Keratinocyte (primary cell): ENCODE data around the gene BAZ1B. TPM values are rescaled to one million over a fixed set of nuclear protein-coding genes. Genes with fewer than 3 reads are reported as not detected.

ENCODE experiments used
- DNase-seq: peaks from one replicate; pipeline ENCODE4 v3.0.0-alpha.2; 2011; ENCODE audit warnings: low read depth, missing footprints, low spot score
- FAIRE-seq: peaks from 2 replicates; lab custom pipeline; 2011; peaks lifted over from hg19 to GRCh38; lab: Jason Lieb, UNC
- H2AFZ ChIP-seq: 2 replicates; pipeline ENCODE4 v1.6.0; 2012; ENCODE audit warnings: low read length, control low read depth, inconsistent platforms; ENCODE audit not compliant: control insufficient read depth
- H3K27ac ChIP-seq: 2 replicates; pipeline ENCODE4 v1.5.1; 2011; ENCODE audit warnings: low read length; ENCODE audit not compliant: control insufficient read depth, insufficient read depth
- H3K27me3 ChIP-seq: 3 replicates; pipeline ENCODE4 v1.6.0; 2011; ENCODE audit warnings: low read length; ENCODE audit not compliant: control insufficient read depth, insufficient read depth; ENCODE audit errors: extremely low read depth
- H3K36me3 ChIP-seq, 2 experiments: 2 replicates in 1 of 2; 3 replicates in 1 of 2; pipeline ENCODE4 v1.5.1; 2011; ENCODE audit warnings: low read length in 2 of 2, mild to moderate bottlenecking in 1 of 2; ENCODE audit not compliant: control insufficient read depth in 2 of 2, insufficient read depth in 2 of 2; ENCODE audit errors: extremely low read depth in 1 of 2
- H3K4me1 ChIP-seq: 3 replicates; pipeline ENCODE4 v1.5.1; 2011; ENCODE audit warnings: low read length; ENCODE audit not compliant: control insufficient read depth, insufficient read depth; ENCODE audit errors: extremely low read depth
- H3K4me2 ChIP-seq: 3 replicates; pipeline ENCODE4 v1.6.0; 2011; ENCODE audit warnings: low read depth, low read length; ENCODE audit not compliant: control insufficient read depth, insufficient read depth; ENCODE audit errors: extremely low read depth
- H3K4me3 ChIP-seq, 3 experiments: fragments of 200-600 bp in 1 of 3; sonication (generic) in 1 of 3; 2 replicates in 2 of 3; 3 replicates in 1 of 3; pipeline ENCODE4 v1.5.1; 2011 to 2016; ENCODE audit warnings: low read length in 3 of 3, mild to moderate bottlenecking in 3 of 3, control low read depth in 2 of 3, inconsistent platforms in 1 of 3, low read depth in 1 of 3, mixed read lengths in 1 of 3, mixed run types in 1 of 3, moderate library complexity in 1 of 3; ENCODE audit not compliant: control insufficient read depth in 2 of 3, insufficient read depth in 2 of 3; ENCODE audit errors: extremely low read depth in 1 of 3
- H3K79me2 ChIP-seq: 2 replicates; pipeline ENCODE4 v1.6.0; 2012; ENCODE audit warnings: low read length; ENCODE audit not compliant: control insufficient read depth, insufficient read depth
- H3K9ac ChIP-seq: 3 replicates; pipeline ENCODE4 v1.6.0; 2011; ENCODE audit warnings: low read length; ENCODE audit not compliant: control insufficient read depth, insufficient read depth; ENCODE audit errors: extremely low read depth
- H3K9me1 ChIP-seq: 3 replicates; pipeline ENCODE4 v1.6.0; 2011; ENCODE audit warnings: low read length; ENCODE audit not compliant: control insufficient read depth, insufficient read depth; ENCODE audit errors: extremely low read depth
- H3K9me3 ChIP-seq: 2 replicates; pipeline ENCODE4 v1.5.1; 2012; ENCODE audit warnings: low read depth, low read length; ENCODE audit not compliant: control insufficient read depth
- H4K20me1 ChIP-seq: 3 replicates; pipeline ENCODE4 v1.6.0; 2011; ENCODE audit warnings: low read length; ENCODE audit not compliant: control insufficient read depth, insufficient read depth; ENCODE audit errors: extremely low read depth
- EZH2 ChIP-seq: IDR thresholded peaks from one replicate; pipeline ENCODE4 v1.6.1; 2012; ENCODE audit warnings: inconsistent platforms, mild to moderate bottlenecking, low read length, moderate library complexity
- dilution Hi-C: fragments of 300-500 bp; cut with MboI; formaldehyde crosslinking; loops from one replicate; pipeline ENCODE4 v1.7.0; 2020; ENCODE audit warnings: low sequenced_read_pairs; ENCODE audit not compliant: extremely low pct_ligation_motif_present
- polyA plus RNA-seq, 5 experiments: library from polyadenylated mRNA; depleted of rRNA in 3 of 5; stranded (reverse) in 3 of 5; stranded (forward) in 1 of 5; unstranded in 1 of 5; fragments of >200 nt; gene quantifications; 1 replicate in 1 of 5; 2 replicates in 3 of 5; 3 replicates in 1 of 5; pipeline versions ENCODE4 v1.2.1 to v1.2.3, GENCODE V29; 2011 to 2012; ENCODE audit warnings: missing spikeins in 2 of 5, low read depth in 1 of 5, low replicate concordance in 1 of 5
- TF ChIP-seq, protein P1 (sequence below), 3 experiments: IDR thresholded peaks in 1 of 3; conservative IDR thresholded peaks in 1 of 3; optimal IDR thresholded peaks in 1 of 3; 2 replicates in 2 of 3; 3 replicates in 1 of 3; pipeline versions ENCODE3 to v1.5.1; 2011; ENCODE audit warnings: low read length in 3 of 3, mild to moderate bottlenecking in 3 of 3, moderate library complexity in 2 of 3, control low read depth in 1 of 3, inconsistent platforms in 1 of 3; ENCODE audit not compliant: insufficient read depth in 2 of 3; ENCODE audit errors: extremely low read depth in 1 of 3

Gene BAZ1B
- polyA plus RNA-seq, 1 donor (not counting 4 experiments of a cell fraction or from before 2014, with no cell fraction given), result 24.3 TPM

- Histone ChIP-seq H3K27me3 (no peaks in the 10 kb centered on the region), H3K36me3 (peaks cover 18 to 39% of the 10 kb centered on the region in 2 experiments), H4K20me1 (no peaks in the 10 kb centered on the region), H3K27ac (no peak overlapping the region), H3K4me1 (no peaks in the 10 kb centered on the region), H3K79me2 (no peaks in the 10 kb centered on the region), H3K4me3 (no peak overlapping the region), H2AFZ (no peak overlapping the region), H3K9ac (no peak overlapping the region), H3K9me3 (no peaks in the 10 kb centered on the region), H3K4me2 (no peak overlapping the region), H3K9me1 (no peaks in the 10 kb centered on the region)
- TF ChIP-seq EZH2, result no peak
- TF ChIP-seq, protein P1, sequence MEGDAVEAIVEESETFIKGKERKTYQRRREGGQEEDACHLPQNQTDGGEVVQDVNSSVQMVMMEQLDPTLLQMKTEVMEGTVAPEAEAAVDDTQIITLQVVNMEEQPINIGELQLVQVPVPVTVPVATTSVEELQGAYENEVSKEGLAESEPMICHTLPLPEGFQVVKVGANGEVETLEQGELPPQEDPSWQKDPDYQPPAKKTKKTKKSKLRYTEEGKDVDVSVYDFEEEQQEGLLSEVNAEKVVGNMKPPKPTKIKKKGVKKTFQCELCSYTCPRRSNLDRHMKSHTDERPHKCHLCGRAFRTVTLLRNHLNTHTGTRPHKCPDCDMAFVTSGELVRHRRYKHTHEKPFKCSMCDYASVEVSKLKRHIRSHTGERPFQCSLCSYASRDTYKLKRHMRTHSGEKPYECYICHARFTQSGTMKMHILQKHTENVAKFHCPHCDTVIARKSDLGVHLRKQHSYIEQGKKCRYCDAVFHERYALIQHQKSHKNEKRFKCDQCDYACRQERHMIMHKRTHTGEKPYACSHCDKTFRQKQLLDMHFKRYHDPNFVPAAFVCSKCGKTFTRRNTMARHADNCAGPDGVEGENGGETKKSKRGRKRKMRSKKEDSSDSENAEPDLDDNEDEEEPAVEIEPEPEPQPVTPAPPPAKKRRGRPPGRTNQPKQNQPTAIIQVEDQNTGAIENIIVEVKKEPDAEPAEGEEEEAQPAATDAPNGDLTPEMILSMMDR (optimal IDR thresholded peaks at IDR 0.05 in 1 of 3, IDR thresholded peaks at IDR 0.05 in 1 of 3, conservative IDR thresholded peaks at IDR 0.05 in 1 of 3; ENCODE audit: extremely low read depth in 1 of 3, insufficient read depth in 2 of 3, low read length in 3 of 3), result no peak
- dilution Hi-C loops, result no loop called here
- FAIRE-seq (no peak), DNase-seq (no peak)
Measured at GRCh38 chr7:73463260-73463659, 58.8 kb downstream of the BAZ1B start.

- DNase-seq (no peak), FAIRE-seq (no peak)
- H3K4me1 ChIP-seq, result no peaks in the 10 kb centered on the region
- H3K4me2 ChIP-seq, result no peak overlapping the region
- no peaks in the 10 kb centered on the region for H3K9me1 ChIP-seq
- H3K27ac ChIP-seq, result no peak overlapping the region
- H3K27me3 ChIP-seq, result no peaks in the 10 kb centered on the region
- no peaks in the 10 kb centered on the region for H3K79me2 ChIP-seq
- peaks cover 20 to 43% of the 10 kb centered on the region in 2 experiments for H3K36me3 ChIP-seq
- H3K9ac ChIP-seq, result no peak overlapping the region
- no peak for TF ChIP-seq EZH2
- TF ChIP-seq, protein P1 (optimal IDR thresholded peaks at IDR 0.05 in 1 of 3, IDR thresholded peaks at IDR 0.05 in 1 of 3, conservative IDR thresholded peaks at IDR 0.05 in 1 of 3; ENCODE audit: extremely low read depth in 1 of 3, insufficient read depth in 2 of 3, low read length in 3 of 3), result no peak
- dilution Hi-C loops, result no loop called here
- no peak overlapping the region for H2AFZ ChIP-seq
- no peaks in the 10 kb centered on the region for H4K20me1 ChIP-seq
- H3K9me3 ChIP-seq, result no peaks in the 10 kb centered on the region
- H3K4me3 ChIP-seq, result no peak overlapping the region
Measured at GRCh38 chr7:73461782-73462285, 60.3 kb downstream of the BAZ1B start.
